ENCODE results near the gene PFDN4. TPM values are rescaled to one million over a fixed set of nuclear protein-coding genes. Genes with fewer than 3 reads are reported as not detected.
A peak's percentile ranks its signal among the peaks of the same experiment; 100 is the strongest.

The PFDN4 gene
- total RNA-seq, 2 donors from 2014 or later: 18.7 to 19.0 TPM

DNA sequence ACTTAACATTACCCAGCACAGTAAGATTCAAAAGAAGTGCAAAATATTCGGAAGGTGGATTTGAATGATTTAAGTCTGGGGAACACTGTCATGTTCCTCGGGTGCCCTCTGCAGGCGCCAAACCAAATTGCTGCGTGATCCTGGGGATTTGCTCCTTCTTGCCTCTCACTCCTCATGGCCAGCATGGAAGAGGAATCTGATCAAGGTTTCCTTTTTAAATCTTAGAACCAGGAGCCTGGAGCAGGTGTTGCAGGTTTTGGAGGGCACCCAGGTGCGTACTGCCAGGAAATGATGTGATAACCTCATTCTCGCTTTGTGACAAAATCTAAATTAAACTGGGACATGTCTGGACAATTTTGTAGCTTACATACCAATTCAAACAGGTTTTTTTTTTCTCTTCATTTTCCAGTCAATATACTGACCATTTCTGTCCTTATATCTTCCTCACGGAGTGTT, 8.1 kb upstream of the PFDN4 start:
- TF ChIP-seq, protein P1, sequence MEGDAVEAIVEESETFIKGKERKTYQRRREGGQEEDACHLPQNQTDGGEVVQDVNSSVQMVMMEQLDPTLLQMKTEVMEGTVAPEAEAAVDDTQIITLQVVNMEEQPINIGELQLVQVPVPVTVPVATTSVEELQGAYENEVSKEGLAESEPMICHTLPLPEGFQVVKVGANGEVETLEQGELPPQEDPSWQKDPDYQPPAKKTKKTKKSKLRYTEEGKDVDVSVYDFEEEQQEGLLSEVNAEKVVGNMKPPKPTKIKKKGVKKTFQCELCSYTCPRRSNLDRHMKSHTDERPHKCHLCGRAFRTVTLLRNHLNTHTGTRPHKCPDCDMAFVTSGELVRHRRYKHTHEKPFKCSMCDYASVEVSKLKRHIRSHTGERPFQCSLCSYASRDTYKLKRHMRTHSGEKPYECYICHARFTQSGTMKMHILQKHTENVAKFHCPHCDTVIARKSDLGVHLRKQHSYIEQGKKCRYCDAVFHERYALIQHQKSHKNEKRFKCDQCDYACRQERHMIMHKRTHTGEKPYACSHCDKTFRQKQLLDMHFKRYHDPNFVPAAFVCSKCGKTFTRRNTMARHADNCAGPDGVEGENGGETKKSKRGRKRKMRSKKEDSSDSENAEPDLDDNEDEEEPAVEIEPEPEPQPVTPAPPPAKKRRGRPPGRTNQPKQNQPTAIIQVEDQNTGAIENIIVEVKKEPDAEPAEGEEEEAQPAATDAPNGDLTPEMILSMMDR (IDR thresholded peaks at IDR 0.05): peak; percentile 83
- Histone ChIP-seq H3K4me1 (peaks cover 3% of the 10 kb centered on the region), H3K27me3 (no peaks in the 10 kb centered on the region), H3K36me3 (no peaks in the 10 kb centered on the region), H3K9me3 (no peaks in the 10 kb centered on the region), H3K4me3 (no peak overlapping the region), H3K9ac (ENCODE audit: low read depth in 2 of 2, low read length in 2 of 2) (no peak overlapping the region), H3K27ac (no peak overlapping the region)
- DNase-seq: peak; percentile 85
- intact Hi-C loops (cut with DNase I): loop anchor here (2.0 kb wide), 1 partner anchor 103 kb away; no protein-coding TSS in a partner anchor

DNA sequence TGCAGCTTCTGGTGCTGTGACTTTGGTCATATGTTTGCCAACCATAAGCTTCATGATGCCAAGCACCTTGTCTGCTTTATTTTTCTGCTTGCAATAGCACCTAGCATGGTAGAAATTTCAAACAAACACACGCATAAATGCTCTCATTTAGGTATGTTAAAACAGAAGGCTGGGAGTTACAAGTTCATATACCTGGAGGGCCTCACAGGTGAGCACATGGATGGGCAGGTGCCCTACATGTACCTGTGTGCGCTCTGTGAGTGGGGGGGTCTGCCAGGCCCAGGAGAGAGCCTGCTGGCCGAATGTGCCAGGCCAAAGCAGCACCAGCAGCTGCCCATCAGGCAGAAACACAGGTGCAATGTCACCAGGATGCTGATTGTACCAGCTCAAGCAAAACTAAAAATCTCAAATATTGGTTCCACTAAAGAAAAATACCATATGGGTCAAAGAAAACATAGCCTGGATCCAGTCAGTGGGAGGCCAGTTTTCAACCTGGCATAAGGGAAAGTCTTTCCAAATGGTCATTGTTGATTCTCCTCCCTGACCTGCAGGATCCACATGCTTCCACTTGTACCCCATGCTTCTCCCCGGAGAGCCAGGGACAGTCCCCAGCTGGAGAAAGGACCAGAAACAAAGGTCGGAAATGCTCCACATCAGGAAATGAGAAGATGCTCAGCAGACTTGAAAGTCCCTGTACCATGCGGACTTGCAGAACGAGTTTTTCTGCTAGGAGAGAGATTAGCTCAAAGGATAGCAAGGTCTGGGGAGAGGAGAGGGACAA, 7.2 kb upstream of the PFDN4 start:
- H3K4me1 ChIP-seq: peaks cover 3% of the 10 kb centered on the region
- no peaks in the 10 kb centered on the region for H3K27me3 ChIP-seq
- TF ChIP-seq, protein P1 (IDR thresholded peaks at IDR 0.05): no peak
- DNase-seq: peak; percentile 38
- H3K9ac ChIP-seq (ENCODE audit: low read depth in 2 of 2, low read length in 2 of 2): no peak overlapping the region
- no peaks in the 10 kb centered on the region for H3K9me3 ChIP-seq
- H3K27ac ChIP-seq: no peak overlapping the region
- H3K36me3 ChIP-seq: no peaks in the 10 kb centered on the region
- intact Hi-C loops (cut with DNase I): no loop called here
- H3K4me3 ChIP-seq: no peak overlapping the region

DNA sequence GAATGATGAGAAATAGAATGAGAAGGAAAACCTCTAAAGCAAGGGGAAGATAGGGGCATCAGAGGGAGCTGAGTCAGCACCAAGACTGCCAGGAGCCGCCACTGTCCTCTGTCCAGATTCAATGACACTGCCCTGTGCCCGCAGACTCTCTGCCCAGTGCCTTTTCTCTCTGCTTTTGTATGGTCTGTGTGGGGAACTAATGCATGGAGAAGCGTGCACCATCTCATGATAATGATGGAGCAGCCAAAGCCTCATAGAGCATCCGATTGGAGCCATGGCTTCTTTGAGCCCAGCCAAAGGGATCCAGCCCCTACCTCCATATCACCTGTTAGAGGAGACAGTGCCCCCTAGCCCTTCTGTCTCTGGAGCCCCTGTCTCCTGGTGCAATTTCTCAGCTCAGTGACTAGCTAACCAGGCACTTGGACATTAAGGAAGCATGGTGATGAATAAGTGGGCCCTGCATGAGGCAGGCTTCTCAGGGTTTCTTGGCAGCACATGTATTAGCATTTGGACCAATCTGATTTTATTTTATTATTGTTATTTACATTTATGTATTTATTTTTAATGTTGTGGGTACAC, 6.5 kb upstream of the PFDN4 start:
- no peak for DNase-seq
- H3K27ac ChIP-seq: no peak overlapping the region
- peaks cover 3% of the 10 kb centered on the region for H3K4me1 ChIP-seq
- H3K36me3 ChIP-seq: no peaks in the 10 kb centered on the region
- no peak overlapping the region for H3K9ac ChIP-seq (ENCODE audit: low read depth in 2 of 2, low read length in 2 of 2)
- TF ChIP-seq, protein P1 (IDR thresholded peaks at IDR 0.05): no peak
- H3K4me3 ChIP-seq: no peak overlapping the region
- no peaks in the 10 kb centered on the region for H3K9me3 ChIP-seq
- intact Hi-C loops (cut with DNase I): no loop called here
- no peaks in the 10 kb centered on the region for H3K27me3 ChIP-seq

DNA sequence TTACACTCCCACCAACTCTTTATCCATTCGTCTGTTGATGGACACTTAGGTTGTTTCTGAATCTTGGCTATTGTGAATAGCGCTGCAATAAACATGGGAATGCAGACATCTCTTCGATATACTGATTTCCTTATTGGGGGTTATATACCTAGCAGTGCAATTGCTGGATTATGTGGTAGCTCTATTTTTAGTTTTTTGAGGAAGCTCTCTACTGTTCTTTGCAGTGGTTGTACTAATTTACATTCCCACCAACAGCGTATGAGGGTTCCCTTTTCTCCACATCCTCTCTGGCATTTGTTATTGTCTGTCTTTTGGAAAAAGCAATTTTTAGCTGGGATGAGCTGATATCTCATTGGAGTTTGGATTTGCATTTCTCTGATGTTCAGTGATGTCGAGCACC, 4.6 kb upstream of the PFDN4 start:
- TF ChIP-seq, protein P1 (IDR thresholded peaks at IDR 0.05): no peak
- Histone ChIP-seq H3K9me3 (no peaks in the 10 kb centered on the region), H3K4me3 (no peak overlapping the region), H3K27me3 (no peaks in the 10 kb centered on the region), H3K9ac (ENCODE audit: low read depth in 2 of 2, low read length in 2 of 2) (no peak overlapping the region), H3K4me1 (peaks cover 3% of the 10 kb centered on the region), H3K36me3 (no peaks in the 10 kb centered on the region), H3K27ac (peak overlapping the region; percentile 58)
- intact Hi-C loops (cut with DNase I): no loop called here
- DNase-seq: no peak

DNA sequence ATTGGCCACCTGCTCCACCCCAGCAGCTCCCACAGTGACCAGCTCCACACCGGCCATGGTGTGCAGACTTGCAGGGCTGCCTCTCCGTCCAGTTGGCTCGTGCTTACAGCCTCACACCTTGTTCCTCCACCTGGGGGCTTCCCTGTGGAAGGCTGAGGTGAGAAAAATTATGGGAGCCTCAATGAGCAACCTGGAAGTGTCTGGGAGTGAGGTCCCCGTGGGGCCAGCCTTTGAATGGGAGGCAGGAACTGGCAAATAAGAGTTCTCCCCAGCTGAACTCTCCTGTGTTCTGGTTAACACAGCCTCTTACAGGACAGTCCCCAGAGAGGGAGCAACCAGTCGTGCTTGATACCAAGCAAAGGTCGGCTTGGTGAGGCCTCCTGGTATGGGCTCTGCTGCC, 3.8 kb upstream of the PFDN4 start:
- no peak overlapping the region for H3K9ac ChIP-seq (ENCODE audit: low read depth in 2 of 2, low read length in 2 of 2)
- TF ChIP-seq, protein P1 (IDR thresholded peaks at IDR 0.05): no peak
- no peaks in the 10 kb centered on the region for H3K27me3 ChIP-seq
- intact Hi-C loops (cut with DNase I): no loop called here
- no peaks in the 10 kb centered on the region for H3K9me3 ChIP-seq
- DNase-seq: no peak
- H3K4me1 ChIP-seq: peaks cover 3% of the 10 kb centered on the region
- H3K36me3 ChIP-seq: no peaks in the 10 kb centered on the region
- H3K4me3 ChIP-seq: no peak overlapping the region
- no peak overlapping the region for H3K27ac ChIP-seq
